HG03432 (cell line): ENCODE data around the gene GREB1.

Experiments
- ATAC-seq: cut with Tn5 transposase; IDR thresholded peaks from one replicate; pipeline ENCODE4 v1.9.1; 2021; ENCODE audit warnings: mild to moderate bottlenecking, moderate library complexity; ENCODE audit not compliant: unreplicated experiment

GREB1 gene

GRCh38 chr2:11558214-11558886, 24.5 kb downstream of the GREB1 start:
- no peak for ATAC-seq

GRCh38 chr2:11559066-11559785, 25.4 kb downstream of the GREB1 start:
- no peak for ATAC-seq

GRCh38 chr2:11559786-11560155, 25.9 kb downstream of the GREB1 start:
- ATAC-seq: no peak

- ATAC-seq: no peak
These were observed 27.0 kb downstream of the GREB1 start for GRCh38 chr2:11560806-11561205.

- ATAC-seq: no peak
These were observed 28.2 kb downstream of the GREB1 start for GRCh38 chr2:11562011-11562410.

GRCh38 chr2:11562476-11562875, 28.6 kb downstream of the GREB1 start:
- no peak for ATAC-seq

GRCh38 chr2:11563784-11564666, 30.2 kb downstream of the GREB1 start:
- no peak for ATAC-seq

GRCh38 chr2:11564816-11565567, 31.1 kb downstream of the GREB1 start:
- no peak for ATAC-seq

GRCh38 chr2:11566383-11566782, 32.5 kb downstream of the GREB1 start:
- ATAC-seq: no peak

- ATAC-seq: no peak
These were observed 33.8 kb downstream of the GREB1 start for GRCh38 chr2:11567631-11568031.

GRCh38 chr2:11568436-11568835, 34.6 kb downstream of the GREB1 start:
- ATAC-seq: no peak

GRCh38 chr2:11569636-11570035, 35.8 kb downstream of the GREB1 start:
- no peak for ATAC-seq

- ATAC-seq: no peak
These were observed 37.3 kb downstream of the GREB1 start for GRCh38 chr2:11571170-11571569.

- no peak for ATAC-seq
These were observed 39.2 kb downstream of the GREB1 start for GRCh38 chr2:11572996-11573395.

- ATAC-seq: no peak
These were observed 39.8 kb downstream of the GREB1 start for GRCh38 chr2:11573418-11574175.

GRCh38 chr2:11574176-11575046, 40.6 kb downstream of the GREB1 start:
- no peak for ATAC-seq

- no peak for ATAC-seq
These were observed 42.6 kb downstream of the GREB1 start for GRCh38 chr2:11576398-11576797.

- no peak for ATAC-seq
These were observed 43.4 kb downstream of the GREB1 start for GRCh38 chr2:11577101-11577883.
